Keratinocyte (primary cell): ENCODE results near the gene CXorf65.

Experiments
- CTCF ChIP-seq, 3 experiments: IDR thresholded peaks in 1 of 3; conservative IDR thresholded peaks in 1 of 3; optimal IDR thresholded peaks in 1 of 3; 2 replicates in 2 of 3; 3 replicates in 1 of 3; pipeline versions ENCODE3 to v1.5.1; 2011; ENCODE audit warnings: low read length in 3 of 3, mild to moderate bottlenecking in 3 of 3, moderate library complexity in 2 of 3, control low read depth in 1 of 3, inconsistent platforms in 1 of 3; ENCODE audit not compliant: insufficient read depth in 2 of 3; ENCODE audit errors: extremely low read depth in 1 of 3
- EZH2 ChIP-seq: IDR thresholded peaks from one replicate; pipeline ENCODE4 v1.6.1; 2012; ENCODE audit warnings: inconsistent platforms, mild to moderate bottlenecking, low read length, moderate library complexity

- TF ChIP-seq CTCF (optimal IDR thresholded peaks at IDR 0.05 in 1 of 3, IDR thresholded peaks at IDR 0.05 in 1 of 3, conservative IDR thresholded peaks at IDR 0.05 in 1 of 3; ENCODE audit: extremely low read depth in 1 of 3, insufficient read depth in 2 of 3, low read length in 3 of 3) (no peak), EZH2 (no peak)
These were observed 20.6 kb downstream of the CXorf65 start for GRCh38 chrX:71085900-71086299.
